H1 (cell line): ENCODE results near the gene TMEM202. TPM values are rescaled to one million over a fixed set of nuclear protein-coding genes. Genes with fewer than 3 reads are reported as not detected.

Source experiments
- CTCF ChIA-PET: fragments of 300-600 bp; sonication (Branson Sonifier 250); formaldehyde crosslinking; loops from one replicate; lab custom pipeline; 2021; ENCODE audit not compliant: partially characterized antibody; lab: Charles Lee
- POLR2A ChIA-PET: fragments of 300-600 bp; sonication (Branson Sonifier 250); formaldehyde crosslinking; loops from one replicate; lab custom pipeline; 2021; ENCODE audit warnings: inconsistent platforms; ENCODE audit not compliant: partially characterized antibody; lab: Charles Lee
- DNase-seq, 2 experiments: peaks; one replicate each; pipeline versions ENCODE4 v3.0.0 to v3.0.0-alpha.2; 2010 to 2022; ENCODE audit warnings: low spot score in 2 of 2, low read depth in 1 of 2, mixed read lengths in 1 of 2
- FAIRE-seq: peaks from 2 replicates; lab custom pipeline; 2011; peaks lifted over from hg19 to GRCh38; lab: Jason Lieb, UNC
- H2AFZ ChIP-seq: 2 replicates; pipeline ENCODE4 v1.8.1; 2012; ENCODE audit warnings: low read length, inconsistent platforms
- H2AK5ac ChIP-seq: 2 replicates; pipeline ENCODE4 v1.6.1; 2013; ENCODE audit warnings: low read depth, low read length
- H2BK120ac ChIP-seq: replicated peaks from 2 replicates; pipeline ENCODE3; 2013; ENCODE audit warnings: low read depth, low read length, inconsistent platforms
- H2BK12ac ChIP-seq: 2 replicates; pipeline ENCODE4 v1.6.1; 2013; ENCODE audit warnings: low read depth, low read length
- H2BK15ac ChIP-seq: 2 replicates; pipeline ENCODE4 v1.6.1; 2013; ENCODE audit warnings: low read length
- H2BK20ac ChIP-seq: 2 replicates; pipeline ENCODE4 v1.6.1; 2013; ENCODE audit warnings: low read length
- H2BK5ac ChIP-seq: 2 replicates; pipeline ENCODE4 v1.6.1; 2013; ENCODE audit warnings: low read depth, low read length
- H3K14ac ChIP-seq: 2 replicates; pipeline ENCODE4 v1.6.1; 2013; ENCODE audit warnings: inconsistent platforms; ENCODE audit not compliant: insufficient read length
- H3K18ac ChIP-seq: 2 replicates; pipeline ENCODE4 v1.6.1; 2013; ENCODE audit warnings: low read length; ENCODE audit errors: extremely low read depth
- H3K23ac ChIP-seq: 2 replicates; pipeline ENCODE4 v1.6.1; 2013; ENCODE audit warnings: inconsistent platforms; ENCODE audit not compliant: insufficient read length
- H3K23me2 ChIP-seq: 2 replicates; pipeline ENCODE4 v1.6.1; 2013; ENCODE audit warnings: low read depth, low read length
- H3K27ac ChIP-seq: 2 replicates; pipeline ENCODE4 v1.6.1; 2011; ENCODE audit warnings: low read depth, low read length, inconsistent platforms
- H3K27me3 ChIP-seq, 4 experiments: replicated peaks in 1 of 4; 1 replicate in 1 of 4; 2 replicates in 3 of 4; pipeline versions ENCODE4 v1.6.1 to v1.8.1; 2011 to 2013; ENCODE audit warnings: low read length in 3 of 4, mild to moderate bottlenecking in 3 of 4, inconsistent platforms in 2 of 4, mixed read lengths in 2 of 4, moderate library complexity in 1 of 4; ENCODE audit not compliant: control insufficient read depth in 3 of 4, insufficient read depth in 3 of 4; ENCODE audit errors: extremely low read depth in 1 of 4
- H3K36me3 ChIP-seq, 4 experiments: 2 replicates each; pipeline versions ENCODE4 v1.6.1 to v1.8.1; 2011 to 2013; ENCODE audit warnings: mild to moderate bottlenecking in 4 of 4, low read length in 3 of 4, moderate library complexity in 2 of 4, control low read depth in 1 of 4, inconsistent platforms in 1 of 4; ENCODE audit not compliant: insufficient read depth in 4 of 4, control insufficient read depth in 2 of 4
- H3K4ac ChIP-seq: replicated peaks from 2 replicates; pipeline ENCODE3; 2013; ENCODE audit warnings: low read length, low read depth, mixed read lengths, inconsistent platforms; ENCODE audit not compliant: insufficient read length
- H3K4me1 ChIP-seq, 4 experiments: replicated peaks in 1 of 4; 1 replicate in 1 of 4; 2 replicates in 3 of 4; pipeline versions ENCODE4 v1.6.1 to v1.8.1; 2011 to 2013; ENCODE audit warnings: low read length in 3 of 4, inconsistent platforms in 2 of 4, mixed read lengths in 1 of 4; ENCODE audit not compliant: insufficient read depth in 4 of 4, control insufficient read depth in 3 of 4
- H3K4me2 ChIP-seq, 2 experiments: 2 replicates each; pipeline versions ENCODE4 v1.6.1 to v1.8.1; 2011 to 2013; ENCODE audit warnings: low read depth in 2 of 2, low read length in 2 of 2, control low read depth in 1 of 2, inconsistent platforms in 1 of 2, mild to moderate bottlenecking in 1 of 2; ENCODE audit not compliant: insufficient read depth in 1 of 2
- H3K4me3 ChIP-seq, 4 experiments: fragments of 200-600, 300-600 bp in 1 of 4; sonication (generic), shearing (Covaris generic), sonication (Bioruptor Twin) in 1 of 4; 2 replicates each; pipeline versions ENCODE4 v1.5.1 to v1.8.1; 2011 to 2016; ENCODE audit warnings: low read length in 4 of 4, low read depth in 3 of 4, control low read depth in 2 of 4, inconsistent platforms in 2 of 4, mild to moderate bottlenecking in 2 of 4, mixed read lengths in 1 of 4, moderate library complexity in 1 of 4; ENCODE audit not compliant: insufficient read depth in 2 of 4; ENCODE audit errors: extremely low read depth in 1 of 4
- H3K56ac ChIP-seq: replicated peaks from 2 replicates; pipeline ENCODE3; 2013; ENCODE audit warnings: low read depth, mild to moderate bottlenecking, mixed read lengths, low read length, inconsistent platforms; ENCODE audit not compliant: insufficient read length
- H3K79me1 ChIP-seq: 2 replicates; pipeline ENCODE4 v1.6.1; 2013; ENCODE audit warnings: low read depth, low read length, control low read depth
- H3K79me2 ChIP-seq, 2 experiments: 2 replicates each; pipeline versions ENCODE4 v1.6.1 to v1.8.1; 2012 to 2013; ENCODE audit warnings: low read length in 2 of 2, mild to moderate bottlenecking in 2 of 2, inconsistent platforms in 1 of 2; ENCODE audit not compliant: insufficient read depth in 2 of 2, control insufficient read depth in 1 of 2
- H3K9ac ChIP-seq, 4 experiments: replicated peaks in 1 of 4; 1 replicate in 1 of 4; 2 replicates in 3 of 4; pipeline versions ENCODE4 v1.6.1 to v1.8.1; 2011 to 2013; ENCODE audit warnings: low read depth in 3 of 4, low read length in 3 of 4, control low read depth in 2 of 4, mild to moderate bottlenecking in 2 of 4, moderate library complexity in 2 of 4, inconsistent platforms in 1 of 4; ENCODE audit errors: extremely low read depth in 1 of 4
- H3K9me3 ChIP-seq, 2 experiments: 2 replicates each; pipeline versions ENCODE4 v1.6.1 to v1.8.1; 2012 to 2013; ENCODE audit warnings: mild to moderate bottlenecking in 2 of 2, moderate library complexity in 2 of 2, control low read depth in 1 of 2, inconsistent platforms in 1 of 2, low read depth in 1 of 2, low read length in 1 of 2, mixed read lengths in 1 of 2; ENCODE audit not compliant: insufficient read depth in 2 of 2
- H4K20me1 ChIP-seq, 2 experiments: replicated peaks in 1 of 2; 2 replicates each; pipeline versions ENCODE3 to v1.8.1; 2011 to 2013; ENCODE audit warnings: inconsistent platforms in 2 of 2, low read length in 2 of 2, mild to moderate bottlenecking in 1 of 2; ENCODE audit not compliant: insufficient read depth in 2 of 2, control insufficient read depth in 1 of 2
- H4K5ac ChIP-seq: 2 replicates; pipeline ENCODE4 v1.6.1; 2013; ENCODE audit warnings: low read length, low read depth, mixed read lengths, inconsistent platforms; ENCODE audit not compliant: insufficient read length
- H4K8ac ChIP-seq: 2 replicates; pipeline ENCODE4 v1.8.0; 2013; ENCODE audit warnings: mild to moderate bottlenecking, moderate library complexity, low read length, inconsistent platforms; ENCODE audit not compliant: insufficient read depth; ENCODE audit errors: extremely low read depth
- H4K91ac ChIP-seq: replicated peaks from 2 replicates; pipeline ENCODE3; 2013; ENCODE audit warnings: low read length, mixed read lengths, inconsistent platforms; ENCODE audit not compliant: insufficient read length
- KDM1A ChIP-seq: fragments of 200-600, 300-600 bp; sonication (generic); IDR thresholded peaks from 2 replicates; pipeline ENCODE4 v1.7.1; 2016; ENCODE audit warnings: mild to moderate bottlenecking, low read length, borderline replicate concordance
- MAFK ChIP-seq: IDR thresholded peaks from 2 replicates; pipeline ENCODE4 v1.6.1; 2012; ENCODE audit warnings: low read depth, mild to moderate bottlenecking, improper control_type of control experiment, low read length
- RAD21 ChIP-seq, 2 experiments: IDR thresholded peaks in 1 of 2; conservative IDR thresholded peaks in 1 of 2; 2 replicates each; pipeline ENCODE4 v1.6.1; 2011; ENCODE audit warnings: low read depth in 2 of 2, low read length in 2 of 2, improper control_type of control experiment in 1 of 2, inconsistent platforms in 1 of 2, mild to moderate bottlenecking in 1 of 2, moderate library complexity in 1 of 2
- RXRA ChIP-seq: IDR thresholded peaks from 2 replicates; pipeline ENCODE4 v1.6.1; 2011; ENCODE audit warnings: low read depth, mild to moderate bottlenecking, low read length, moderate library complexity; ENCODE audit not compliant: insufficient read depth
- SUZ12 ChIP-seq: fragments of 200-600 bp; sonication (generic); IDR thresholded peaks from 2 replicates; pipeline ENCODE4 v1.6.1; 2012; ENCODE audit warnings: mild to moderate bottlenecking, inconsistent platforms, low read length, moderate library complexity, mixed read lengths
- WGBS, 2 experiments: shearing (Covaris generic) in 1 of 2; methylation state at CpG; one replicate each; pipeline versions ENCODE4 v1.1.6 to v1.1.7; 2013 to 2015; ENCODE audit warnings: low lambda C conversion rate in 2 of 2, mixed read lengths in 2 of 2, inconsistent platforms in 1 of 2, low coverage in 1 of 2, missing lambda C conversion rate in 1 of 2; ENCODE audit not compliant: insufficient replicate concordance in 2 of 2, insufficient coverage in 1 of 2, insufficient read length in 1 of 2; ENCODE audit errors: extremely low coverage in 1 of 2, missing lambda C conversion rate in 1 of 2; 5-methylcytosine and 5-hydroxymethylcytosine counted together
- polyA plus RNA-seq, 7 experiments: library from polyadenylated mRNA; depleted of rRNA in 3 of 7; stranded (reverse) in 5 of 7; unstranded in 2 of 7; fragments of >200 nt in 5 of 7; fragments of 200-250 nt in 2 of 7; gene quantifications; 1 replicate in 5 of 7; 2 replicates in 1 of 7; 4 replicates in 1 of 7; pipeline versions ENCODE4 v1.2.1 to v1.2.3, GENCODE V29; 2011 to 2013; ENCODE audit warnings: missing spikeins in 2 of 7, mixed read lengths in 2 of 7
- total RNA-seq: library from RNA; stranded (reverse); fragmentation: NEBNext Ultra II Directional; extraction: Animal tissue kit (Norgen Biotek cat#: 25700); gene quantifications from 2 replicates; pipeline ENCODE4 v1.2.1, GENCODE V29; 2021

TMEM202 gene
- total and polyA plus RNA-seq, 2 of the 8 experiments (the other 6 are each of a cell fraction or from before 2014, with no cell fraction given) = not detected

DNA sequence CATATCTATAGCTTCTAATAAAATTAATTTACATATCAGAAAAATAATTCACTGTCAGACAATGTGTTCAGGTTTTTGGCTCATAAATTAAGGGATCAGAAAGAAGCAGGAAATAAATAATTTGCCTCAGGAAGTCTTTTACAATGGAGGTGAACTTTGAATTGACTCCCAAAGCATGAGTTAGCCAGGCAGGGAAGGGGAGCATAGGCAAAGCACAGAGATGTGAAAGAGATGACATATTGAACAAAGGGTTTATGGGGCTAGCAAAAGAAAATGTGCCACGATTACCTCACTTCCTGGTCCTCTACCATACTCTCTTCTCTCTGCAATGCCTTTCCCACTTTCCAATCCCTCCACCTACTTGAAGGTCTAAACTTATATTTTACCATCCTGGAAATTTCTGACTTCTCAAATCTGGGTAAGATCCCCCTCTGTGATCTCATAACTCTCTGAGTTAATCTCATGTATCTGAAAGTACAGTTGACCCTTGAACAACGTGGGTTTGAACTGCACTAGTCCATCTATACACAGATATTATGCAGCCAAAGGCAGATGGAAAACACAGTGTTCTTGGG, 18.2 kb upstream of the TMEM202 start:
- FAIRE-seq (no peak), DNase-seq (no peak)
- Histone ChIP-seq H3K56ac (no peak overlapping the region), H3K36me3 (no peaks in the 10 kb centered on the region), H4K20me1 (no peaks in the 10 kb centered on the region), H2AFZ (no peak overlapping the region), H3K23ac (no peak overlapping the region), H3K4me2 (no peak overlapping the region), H3K27ac (no peak overlapping the region), H4K5ac (no peak overlapping the region), H2BK20ac (no peak overlapping the region), H2BK12ac (no peak overlapping the region), H2BK15ac (no peak overlapping the region), H4K8ac (no peak overlapping the region), H2BK120ac (no peak overlapping the region), H3K23me2 (peaks cover 11% of the 10 kb centered on the region; the same call in 1 of the 2 replicates), H3K4me1 (no peaks in the 10 kb centered on the region; a peak in 2 of 7 replicates), H2AK5ac (no peak overlapping the region), H3K4me3 (no peak overlapping the region), H3K9me3 (no peaks in the 10 kb centered on the region), H3K27me3 (no peaks in the 10 kb centered on the region), H3K9ac (no peak overlapping the region), H3K79me2 (peaks cover 0 to 3% of the 10 kb centered on the region in 2 experiments; a peak in 1 of 4 replicates), H3K18ac (no peak overlapping the region), H4K91ac (no peak overlapping the region), H2BK5ac (no peak overlapping the region), H3K79me1 (no peaks in the 10 kb centered on the region), H3K14ac (no peak overlapping the region), H3K4ac (no peak overlapping the region)
- ChIA-PET CTCF (interaction anchor here (0.6 kb wide), 1 partner anchor 295 kb away, joined by 3 read pairs; no protein-coding TSS in a partner anchor), POLR2A (no interaction called here)
- 56% methylated on average over 2 of the region's 2 CpGs; no CpG with 5 or more reads in 1 of the 2 experiments for WGBS, 2 experiments
- no peak for TF ChIP-seq KDM1A
- TF ChIP-seq RXRA = no peak
- TF ChIP-seq RAD21 (IDR thresholded peaks at IDR 0.05 in 1 of 2, conservative IDR thresholded peaks at IDR 0.05 in 1 of 2; ENCODE audit: low read depth in 2 of 2, low read length in 2 of 2) = no peak
- no peak for TF ChIP-seq SUZ12
- no peak for TF ChIP-seq MAFK
